HG03378 (cell line): Measurements from ENCODE around the gene TBCE.
A peak's percentile ranks its signal among the peaks of the same experiment; 100 is the strongest.

Experiments used
- ATAC-seq: cut with Tn5 transposase; IDR thresholded peaks from one replicate; pipeline ENCODE4 v1.9.1; 2021; ENCODE audit warnings: mild to moderate bottlenecking, moderate library complexity; ENCODE audit not compliant: unreplicated experiment

TBCE gene, protein sequence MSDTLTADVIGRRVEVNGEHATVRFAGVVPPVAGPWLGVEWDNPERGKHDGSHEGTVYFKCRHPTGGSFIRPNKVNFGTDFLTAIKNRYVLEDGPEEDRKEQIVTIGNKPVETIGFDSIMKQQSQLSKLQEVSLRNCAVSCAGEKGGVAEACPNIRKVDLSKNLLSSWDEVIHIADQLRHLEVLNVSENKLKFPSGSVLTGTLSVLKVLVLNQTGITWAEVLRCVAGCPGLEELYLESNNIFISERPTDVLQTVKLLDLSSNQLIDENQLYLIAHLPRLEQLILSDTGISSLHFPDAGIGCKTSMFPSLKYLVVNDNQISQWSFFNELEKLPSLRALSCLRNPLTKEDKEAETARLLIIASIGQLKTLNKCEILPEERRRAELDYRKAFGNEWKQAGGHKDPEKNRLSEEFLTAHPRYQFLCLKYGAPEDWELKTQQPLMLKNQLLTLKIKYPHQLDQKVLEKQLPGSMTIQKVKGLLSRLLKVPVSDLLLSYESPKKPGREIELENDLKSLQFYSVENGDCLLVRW

DNA sequence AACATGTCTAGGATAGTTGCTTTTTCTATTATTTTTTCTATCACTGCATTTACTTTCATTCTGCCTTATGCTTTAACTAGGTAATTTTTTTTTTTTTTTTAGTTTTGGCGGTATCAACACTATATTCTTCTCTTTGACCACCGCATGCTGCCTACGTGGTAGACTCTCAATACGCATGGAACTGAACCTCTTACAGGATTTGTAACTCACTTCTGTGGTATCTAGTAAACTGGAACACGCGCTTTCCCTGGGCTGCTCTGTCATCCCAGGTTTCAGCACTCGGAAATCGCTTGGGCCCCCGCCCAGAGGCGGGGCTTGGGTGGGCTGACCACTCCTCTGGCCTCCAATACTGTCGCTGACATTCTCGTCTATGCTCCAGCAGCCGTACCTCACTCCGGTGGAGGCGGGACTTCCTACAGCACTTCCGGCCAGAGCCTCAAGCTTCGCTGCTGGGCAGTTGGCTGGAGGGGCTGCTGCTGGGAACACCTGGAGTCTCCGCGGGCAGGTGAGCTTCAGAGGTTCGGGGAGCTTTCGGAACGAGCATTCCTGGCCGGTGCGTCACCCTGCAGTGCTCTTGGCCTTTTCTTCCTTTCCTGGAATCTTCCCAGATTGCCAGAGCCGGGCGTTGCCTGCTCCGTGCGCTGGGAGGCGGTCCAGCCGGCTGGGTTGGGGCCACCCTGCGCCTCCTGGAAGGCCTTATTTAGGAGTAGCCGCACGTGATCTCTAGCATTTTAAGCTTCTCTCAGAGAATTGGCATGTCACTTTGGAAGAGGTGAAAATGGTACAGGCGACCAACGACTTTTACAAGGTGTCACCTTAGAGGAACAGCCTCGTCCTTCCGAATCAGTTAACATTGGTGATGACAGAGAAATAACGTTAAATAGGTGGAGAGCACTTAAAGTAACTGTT lies at the start of gene TBCE:
TBCE (plus strand) TSS at position 428 of the 909 bp plus-strand sequence. CDS start 12,623 bp downstream, outside the sequence.
- peak; percentile 100 for ATAC-seq

DNA sequence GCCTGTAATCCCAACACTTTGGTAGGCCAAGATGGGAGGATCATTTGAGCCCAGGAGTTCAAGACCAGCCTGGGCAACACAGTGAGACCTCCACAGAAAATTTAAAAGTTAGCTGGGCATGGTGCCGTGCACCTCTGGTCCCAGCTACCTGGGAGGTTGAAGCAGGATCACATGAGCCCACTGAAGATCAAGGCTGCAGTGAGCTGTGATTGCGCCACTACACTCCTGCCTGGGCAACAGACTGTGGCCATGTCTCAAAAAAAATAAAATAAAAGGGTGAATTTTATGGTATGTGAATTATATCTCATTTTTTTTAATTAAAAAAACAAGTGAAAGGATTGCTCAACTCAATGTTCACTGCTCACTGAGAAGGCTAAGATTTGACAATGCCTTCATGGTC lies 48.0 kb upstream of the TBCE start:
- ATAC-seq: no peak

DNA sequence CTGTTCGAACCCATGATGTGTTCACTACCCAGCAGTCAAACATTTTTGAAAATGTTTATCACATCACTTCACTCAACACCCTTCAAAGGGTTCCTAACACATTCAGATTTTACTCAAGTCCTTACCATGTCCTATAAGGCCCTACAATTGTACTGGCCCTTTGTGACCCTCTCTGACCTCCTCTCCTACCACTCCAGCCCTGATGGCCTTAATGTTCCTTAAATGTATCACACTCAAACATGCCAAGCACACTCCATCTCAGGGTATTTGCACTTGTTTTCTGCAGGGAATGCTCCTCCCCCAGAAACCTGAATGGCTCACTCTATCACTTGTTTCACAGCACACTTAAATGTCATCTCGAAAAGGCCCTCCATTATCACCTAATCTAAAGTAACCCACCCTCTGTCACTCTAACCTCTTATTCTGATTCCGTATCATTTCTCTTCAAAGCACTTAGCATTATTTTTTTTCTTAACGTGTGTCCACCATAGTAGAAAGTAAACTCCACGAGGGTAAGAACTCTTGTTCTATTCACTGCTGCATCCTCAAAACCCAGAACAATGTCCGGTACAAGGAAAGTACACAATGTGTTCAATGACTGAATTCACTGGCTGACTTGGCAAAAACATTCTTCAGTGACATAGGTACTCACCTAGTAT lies 46.6 kb upstream of the TBCE start:
- no peak for ATAC-seq

DNA sequence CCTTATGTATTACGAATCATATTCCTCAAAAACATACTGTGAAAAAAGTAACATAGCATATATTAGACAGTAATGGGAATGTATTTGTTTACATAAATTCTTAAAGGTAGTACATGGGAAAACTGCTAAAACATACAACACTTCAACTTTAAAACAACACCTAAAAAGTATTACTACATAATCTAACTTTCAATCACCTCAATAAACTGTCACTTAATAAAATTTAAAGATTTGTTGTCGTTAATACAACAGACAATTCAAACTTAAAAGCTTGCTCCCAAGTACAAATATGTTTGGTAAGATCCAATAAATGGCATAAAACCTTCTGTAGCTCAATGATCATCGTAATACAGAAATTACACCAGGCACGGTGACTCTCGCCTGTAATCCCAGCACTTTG lies 42.9 kb upstream of the TBCE start:
- ATAC-seq: no peak

DNA sequence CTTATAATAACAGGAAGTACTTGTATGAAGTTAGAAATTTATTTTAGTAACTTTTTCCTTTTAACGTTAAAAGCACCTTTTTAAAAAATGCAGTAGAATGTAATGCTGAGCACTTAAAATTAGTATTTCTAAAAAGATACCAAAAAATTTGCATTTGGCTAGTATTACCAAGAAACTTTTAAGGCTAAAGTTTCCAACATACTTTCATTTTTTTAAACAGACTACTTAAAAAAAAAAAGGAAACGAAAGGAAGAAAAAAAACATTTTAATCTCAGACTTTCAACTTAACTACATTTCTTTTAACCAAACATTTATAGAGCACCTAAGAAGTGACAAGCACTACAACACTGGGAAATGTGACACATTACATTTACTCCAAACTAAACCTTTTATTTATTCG lies 42.1 kb upstream of the TBCE start:
- no peak for ATAC-seq

DNA sequence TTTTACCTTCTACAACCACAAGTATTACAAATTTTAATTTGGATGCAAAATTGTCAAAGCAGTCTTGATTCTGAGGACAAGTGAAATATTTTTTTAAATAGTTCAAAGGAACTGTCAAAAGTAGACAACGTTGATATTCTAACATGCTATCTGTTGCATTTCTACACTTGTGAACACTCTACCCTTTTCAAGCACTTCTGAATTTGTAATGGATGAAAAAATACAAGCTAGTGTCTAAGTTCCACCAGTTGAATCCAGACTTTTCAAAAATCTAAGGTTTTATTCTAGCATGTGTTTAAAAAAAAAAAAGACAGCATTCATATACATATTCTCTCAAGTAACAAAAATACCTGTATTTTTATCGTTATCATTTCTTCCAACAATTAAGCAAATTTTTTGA lies 41.4 kb upstream of the TBCE start:
- ATAC-seq: no peak

DNA sequence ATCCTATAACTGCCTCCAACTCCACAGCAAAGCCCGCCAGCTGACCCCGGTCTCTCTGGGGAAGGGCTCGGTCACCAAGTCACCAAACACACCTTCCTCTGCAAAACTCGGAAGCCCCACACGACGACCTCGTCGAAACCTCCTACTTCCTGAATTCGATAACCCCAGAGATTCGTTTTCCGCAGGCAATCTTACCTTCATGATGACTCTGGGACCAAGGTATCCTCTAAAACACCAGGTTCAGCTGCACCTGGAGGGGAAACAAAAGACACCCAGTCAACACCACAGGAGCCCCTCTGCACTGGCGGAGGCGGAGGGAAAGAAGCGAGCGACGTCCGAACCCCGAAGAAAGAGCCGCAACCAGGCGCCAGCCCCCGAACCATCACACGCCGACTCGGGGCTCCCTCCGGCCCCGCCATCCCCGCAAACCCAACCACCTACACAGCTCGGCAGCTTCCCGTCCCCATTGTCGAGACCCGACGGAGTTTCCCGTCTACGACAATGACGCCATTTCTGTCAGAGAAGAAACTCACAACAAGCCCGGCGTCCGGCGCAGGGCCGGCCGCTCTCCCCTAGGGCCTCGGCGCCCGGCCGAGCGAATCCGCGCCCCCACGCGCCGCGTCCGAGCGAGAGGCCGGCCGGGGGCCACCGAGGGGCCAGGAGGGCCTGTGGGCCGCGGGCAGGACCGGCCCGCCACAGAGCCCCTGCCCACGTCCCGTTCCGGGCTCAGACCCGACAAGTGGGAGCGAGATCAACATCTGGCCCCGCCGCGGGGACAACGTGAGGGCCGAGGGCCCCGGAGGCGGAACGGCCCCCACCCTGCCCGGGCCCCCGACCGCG lies 40.3 kb upstream of the TBCE start:
- no peak for ATAC-seq

DNA sequence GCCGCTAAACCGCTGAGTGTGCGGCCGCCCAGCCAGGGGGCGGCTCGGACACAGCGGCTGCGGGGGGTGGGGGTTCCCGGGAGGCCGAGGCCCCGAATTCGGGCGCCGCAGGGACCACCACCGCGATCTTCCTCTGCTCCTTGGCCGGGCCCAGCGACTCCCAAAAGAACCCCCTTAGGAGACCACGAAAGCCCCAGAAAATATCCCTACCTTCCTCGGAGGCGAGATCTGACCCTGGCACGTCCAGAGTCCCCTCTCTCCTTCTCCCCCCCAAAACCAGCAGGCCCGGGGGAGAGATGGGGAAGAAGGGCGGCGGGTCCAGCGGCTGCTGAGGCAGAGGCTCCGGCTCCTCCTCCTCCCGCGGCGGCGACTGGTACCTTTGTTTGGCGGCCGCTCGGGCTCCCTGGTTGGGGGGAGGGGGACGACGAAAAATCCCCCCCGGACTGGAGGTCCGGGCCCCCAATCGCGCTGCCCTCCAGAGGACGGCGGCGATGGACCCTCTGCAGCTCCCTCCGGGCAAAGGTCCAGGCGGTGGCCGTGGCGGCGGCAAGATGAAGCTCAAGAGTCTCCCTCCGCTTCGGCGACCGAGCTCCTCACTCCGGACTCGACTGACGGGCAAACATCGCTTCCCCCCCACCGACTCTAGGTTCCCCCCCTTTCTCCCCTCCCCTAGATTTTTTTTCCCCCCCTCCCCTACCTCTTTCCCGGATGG lies 39.5 kb upstream of the TBCE start, which contains the start of gene ARID4B:
ARID4B (minus strand) TSS at position 621 of the 712 bp plus-strand sequence. CDS start 1,260 bp downstream, outside the sequence.
- ATAC-seq: peak; percentile 0

DNA sequence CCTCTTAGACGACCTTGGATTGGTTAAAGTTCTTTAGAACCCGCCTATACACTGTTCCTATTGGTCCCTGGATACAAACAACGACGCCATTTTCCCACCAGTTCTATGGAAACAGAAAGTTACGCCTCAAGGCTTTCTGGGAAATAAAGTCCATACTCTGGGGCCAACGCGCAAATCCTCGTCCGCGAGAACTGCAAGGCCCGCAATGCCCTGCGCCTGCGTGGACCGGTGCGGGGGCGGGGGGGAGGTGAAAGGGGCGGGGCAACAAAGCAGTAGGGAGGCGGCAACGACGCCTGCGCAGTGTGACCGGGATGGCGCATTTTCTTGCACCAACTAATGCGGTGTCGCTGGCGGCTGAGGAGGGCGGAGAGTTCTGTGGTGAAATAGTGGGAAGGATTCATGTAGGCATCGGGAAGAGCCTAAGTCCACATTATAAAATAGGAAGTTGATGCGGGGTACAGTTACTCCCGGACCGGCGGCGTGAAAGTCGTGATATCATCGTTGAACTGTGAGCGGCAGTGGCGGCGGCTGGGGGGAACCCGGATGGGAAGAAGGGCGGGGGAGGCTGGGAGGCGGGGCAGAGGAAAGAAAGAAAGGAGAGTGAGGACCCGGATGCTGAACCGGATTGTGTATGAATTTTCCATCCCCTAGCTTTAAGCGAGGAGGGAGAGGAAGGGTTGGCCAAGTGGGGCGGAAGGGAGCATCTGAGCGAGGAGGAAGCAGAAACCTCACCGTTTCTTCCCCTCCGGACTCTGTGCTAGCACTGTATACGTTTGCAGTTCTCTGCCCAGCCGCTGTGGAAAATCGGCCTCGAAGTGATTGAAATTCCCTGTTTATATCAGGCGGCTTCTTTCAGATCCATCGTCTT lies 38.7 kb upstream of the TBCE start, which contains the start of gene GGPS1:
GGPS1 (plus strand) TSS at position 300 of the 868 bp plus-strand sequence. CDS start 6,695 bp downstream, outside the sequence.
- peak; percentile 65 for ATAC-seq

DNA sequence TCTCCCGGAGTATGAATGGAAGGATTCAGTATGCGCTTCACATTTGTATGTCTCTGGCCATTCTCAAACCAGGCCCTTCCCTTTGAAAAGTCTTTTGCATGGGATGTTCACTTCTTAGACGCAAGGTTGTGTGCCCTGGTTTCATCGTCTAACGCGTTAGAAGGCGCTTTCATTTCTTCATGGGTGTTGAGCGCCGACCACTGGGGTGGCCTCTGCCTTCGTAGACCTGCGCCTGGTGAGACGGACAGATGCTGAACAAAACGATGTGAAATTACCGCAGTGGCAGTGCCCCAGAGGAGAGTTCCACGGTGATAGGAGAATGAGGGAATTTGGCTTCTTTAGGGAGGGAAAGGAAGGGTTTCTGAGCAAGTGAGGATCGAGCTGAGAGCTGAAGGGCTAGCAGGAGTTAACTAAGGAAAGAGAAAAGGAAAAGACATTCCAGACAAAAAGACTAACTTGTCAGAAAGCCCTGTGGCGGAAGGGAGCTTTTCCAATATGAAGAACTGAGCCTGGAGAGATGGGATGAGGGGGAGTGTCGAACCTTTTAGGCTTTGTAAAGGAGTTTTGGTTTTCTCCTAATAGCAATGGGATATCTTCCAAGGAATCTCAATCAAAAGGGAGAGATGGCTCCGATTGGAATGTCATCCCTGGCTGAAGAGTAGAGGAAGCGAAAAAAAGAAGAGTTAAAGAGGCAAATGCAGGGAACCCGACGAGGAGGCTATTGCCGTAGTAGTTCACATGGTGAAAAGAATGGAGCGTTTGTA lies 37.9 kb upstream of the TBCE start:
- peak; percentile 25 for ATAC-seq

DNA sequence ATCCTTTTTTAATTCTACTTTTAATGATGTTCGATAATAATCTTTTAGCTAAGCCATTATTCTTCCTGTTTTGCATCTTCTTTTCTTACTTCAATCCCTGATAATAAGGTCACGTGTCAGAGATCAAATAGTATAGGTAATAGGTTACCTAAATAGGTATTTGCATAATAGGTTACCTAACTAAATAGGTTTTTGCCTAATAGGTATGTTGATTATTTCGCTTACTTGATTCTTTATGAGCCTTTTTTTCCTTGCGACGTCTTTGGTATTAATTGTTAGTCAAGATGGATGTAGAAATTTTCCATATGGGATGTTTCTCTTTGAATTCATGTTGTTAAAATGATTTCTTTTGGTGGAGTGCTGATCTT lies 36.3 kb upstream of the TBCE start:
- no peak for ATAC-seq

DNA sequence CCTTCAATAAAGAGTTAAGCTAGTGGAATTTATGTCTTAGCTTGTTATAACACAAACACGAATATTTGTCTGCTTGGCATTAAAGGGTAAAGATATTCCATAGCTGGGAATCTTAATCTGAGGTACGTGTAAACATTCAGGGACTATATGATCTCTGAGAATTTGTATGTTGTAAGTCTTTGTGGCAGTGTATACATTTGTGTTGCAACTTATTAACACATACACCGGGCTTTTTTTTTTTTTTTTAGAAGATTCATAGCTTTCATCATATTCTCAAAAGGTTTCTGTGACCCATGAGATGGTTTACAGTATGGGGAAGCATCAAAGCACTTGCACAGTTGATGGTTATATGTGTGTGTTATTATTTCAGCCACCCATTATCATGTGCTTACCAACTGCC lies 35.8 kb upstream of the TBCE start:
- no peak for ATAC-seq

DNA sequence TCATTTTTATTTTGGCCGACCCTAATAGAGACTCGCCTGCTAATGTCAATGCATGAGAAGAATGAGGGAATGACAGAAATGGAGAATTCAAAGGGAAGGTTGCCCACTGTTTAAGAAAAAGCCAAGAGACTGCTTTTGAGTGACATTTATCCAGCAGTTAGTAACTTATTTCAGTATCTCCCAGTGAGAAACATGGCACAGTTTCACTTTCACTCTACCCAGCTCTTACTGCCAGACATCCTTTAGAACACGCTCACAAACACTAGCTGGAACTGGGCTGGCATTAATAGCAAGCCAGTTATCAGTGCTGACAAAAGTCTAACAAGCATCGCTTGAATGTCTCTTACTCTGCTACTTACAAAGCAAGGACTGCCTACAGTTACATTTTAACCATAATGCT lies 30.3 kb upstream of the TBCE start:
- no peak for ATAC-seq

DNA sequence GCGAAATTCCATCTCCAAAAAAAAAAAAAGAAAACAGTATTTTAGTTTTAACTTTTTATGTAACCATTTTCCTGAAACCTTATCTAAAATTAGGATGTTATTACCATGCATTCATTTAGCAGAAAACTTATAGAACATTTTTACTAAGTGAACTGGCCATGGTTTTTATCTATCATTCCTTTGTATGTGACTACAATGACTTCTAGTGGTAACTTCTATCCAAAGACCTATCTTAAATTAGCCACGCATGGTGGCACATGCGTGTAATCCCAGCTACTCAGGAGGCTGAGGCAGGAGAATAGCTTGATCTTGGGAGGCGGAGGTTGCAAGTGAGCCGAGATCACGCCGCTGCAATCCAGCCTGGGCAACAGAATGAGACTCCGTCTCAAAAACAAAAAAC lies 27.5 kb upstream of the TBCE start:
- no peak for ATAC-seq

DNA sequence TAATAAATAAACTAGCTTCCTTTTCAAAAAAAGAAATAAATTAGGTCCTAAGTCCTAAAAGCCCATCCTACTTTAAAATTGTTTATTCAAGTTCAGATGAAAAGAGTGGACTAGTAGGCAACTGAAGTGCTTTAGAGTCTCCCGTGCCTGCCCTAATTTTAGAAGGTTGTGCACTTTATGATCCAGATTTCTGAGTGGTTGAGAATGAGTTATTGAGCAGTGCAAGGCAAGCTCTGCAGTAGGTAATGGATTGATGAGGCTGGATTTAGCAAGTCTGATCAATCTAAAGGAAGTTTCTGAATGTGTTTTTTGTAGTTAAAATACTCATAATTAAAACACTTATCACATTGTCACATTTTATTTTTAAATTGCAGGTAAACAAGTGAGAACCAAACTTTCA lies 25.9 kb upstream of the TBCE start:
- ATAC-seq: no peak

DNA sequence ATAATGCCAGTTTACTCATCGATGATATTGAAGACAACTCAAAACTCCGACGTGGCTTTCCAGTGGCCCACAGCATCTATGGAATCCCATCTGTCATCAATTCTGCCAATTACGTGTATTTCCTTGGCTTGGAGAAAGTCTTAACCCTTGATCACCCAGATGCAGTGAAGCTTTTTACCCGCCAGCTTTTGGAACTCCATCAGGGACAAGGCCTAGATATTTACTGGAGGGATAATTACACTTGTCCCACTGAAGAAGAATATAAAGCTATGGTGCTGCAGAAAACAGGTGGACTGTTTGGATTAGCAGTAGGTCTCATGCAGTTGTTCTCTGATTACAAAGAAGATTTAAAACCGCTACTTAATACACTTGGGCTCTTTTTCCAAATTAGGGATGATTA lies 25.2 kb upstream of the TBCE start:
- ATAC-seq: no peak

DNA sequence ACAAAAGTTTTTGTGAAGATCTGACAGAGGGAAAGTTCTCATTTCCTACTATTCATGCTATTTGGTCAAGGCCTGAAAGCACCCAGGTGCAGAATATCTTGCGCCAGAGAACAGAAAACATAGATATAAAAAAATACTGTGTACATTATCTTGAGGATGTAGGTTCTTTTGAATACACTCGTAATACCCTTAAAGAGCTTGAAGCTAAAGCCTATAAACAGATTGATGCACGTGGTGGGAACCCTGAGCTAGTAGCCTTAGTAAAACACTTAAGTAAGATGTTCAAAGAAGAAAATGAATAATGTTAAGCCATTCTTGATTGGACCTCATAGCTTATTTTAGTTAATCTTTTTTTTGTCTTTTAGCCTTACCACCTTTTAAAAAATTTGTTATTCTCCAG lies 24.8 kb upstream of the TBCE start:
- ATAC-seq: no peak

DNA sequence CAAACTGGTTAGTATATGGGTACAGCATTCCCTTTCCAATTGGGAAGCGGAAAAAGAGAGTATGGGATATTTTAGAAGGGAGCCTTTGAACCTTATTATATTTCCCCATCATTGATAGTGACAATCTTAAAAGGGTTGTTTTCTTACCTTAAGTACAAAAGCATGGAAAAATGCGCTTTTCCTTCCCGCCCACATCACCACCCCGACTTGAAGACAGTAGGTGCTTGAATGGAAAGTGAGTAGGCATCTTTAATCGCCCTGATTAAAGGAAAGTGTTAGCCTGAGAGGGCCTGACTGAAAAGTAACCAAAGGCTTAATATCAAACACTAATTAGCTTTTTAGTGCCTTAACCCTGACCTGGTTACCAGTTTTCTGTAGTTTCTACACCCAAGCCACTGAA lies 23.5 kb upstream of the TBCE start:
- no peak for ATAC-seq
